Psoas muscle (tissue), 8 donors: ENCODE measurements around the gene MMD. TPM values are rescaled to one million over a fixed set of nuclear protein-coding genes. Genes with fewer than 3 reads are reported as not detected.

Experiments
- ATAC-seq, 4 donors: fragments of 200-7000 bp; cut with Tn5 transposase; one replicate each; pipeline ENCODE4 v1.9.1; 2020; ENCODE audit warnings: moderate library complexity in 3 of 4, mild to moderate bottlenecking in 2 of 4
- DNase-seq, 2 donors: peaks; one replicate each; pipeline ENCODE4 v3.0.0-alpha.2; 2020
- H3K27ac ChIP-seq: fragments of 200-600 bp; one replicate; pipeline ENCODE4 v1.8.0; 2022
- H3K27me3 ChIP-seq, 3 donors: fragments of 200-600 bp in 1 of 3; one replicate each; pipeline versions ENCODE4 v1.6.1 to v1.8.0; 2013 to 2022; ENCODE audit warnings: low read length in 2 of 3, mild to moderate bottlenecking in 2 of 3, moderate library complexity in 1 of 3; ENCODE audit not compliant: insufficient read depth in 3 of 3
- H3K36me3 ChIP-seq, 2 donors: fragments of 200-600 bp in 1 of 2; one replicate each; pipeline versions ENCODE4 v1.6.1 to v1.8.0; 2013 to 2022; ENCODE audit warnings: low read depth in 1 of 2, mild to moderate bottlenecking in 1 of 2, moderate library complexity in 1 of 2; ENCODE audit not compliant: insufficient read depth in 1 of 2
- H3K4me1 ChIP-seq: fragments of 200-600 bp; one replicate; pipeline ENCODE4 v1.8.0; 2022
- H3K4me3 ChIP-seq: fragments of 200-600 bp; one replicate; pipeline ENCODE4 v1.8.0; 2022; ENCODE audit warnings: mild to moderate bottlenecking
- H3K9me3 ChIP-seq: fragments of 200-600 bp; one replicate; pipeline ENCODE4 v1.8.0; 2022
- WGBS, 3 donors: extraction: QIAGEN DNeasy Blood & Tissue Kit; methylation state at CpG; one replicate each; pipeline versions ENCODE4 v1.1.6 to v1.1.7; 2013; 5-methylcytosine and 5-hydroxymethylcytosine counted together
- intact Hi-C, 2 donors: fragments of 100-400 bp; cut with DNase I; formaldehyde crosslinking; loops; one replicate each; pipeline versions ENCODE4 v1.11.0 to v1.14.2; 2022
- polyA plus RNA-seq, 3 donors: library from polyadenylated mRNA; stranded (reverse); fragments of 200-250 nt; gene quantifications; one replicate each; pipeline ENCODE4 v1.2.3, GENCODE V29; 2013
- total RNA-seq, 4 donors: library from RNA; stranded (reverse); fragmentation: NEBNext Ultra II Directional in 2 of 4; extraction: Animal tissue kit (Norgen Biotek cat#: 25700) in 2 of 4; gene quantifications; one replicate each; pipeline versions ENCODE4 v1.2.1 to v1.2.4, GENCODE V29; 2021 to 2023
- TF ChIP-seq, protein P1 (sequence below): fragments of 200-600 bp; IDR thresholded peaks from one replicate; pipeline ENCODE4 v1.8.0; 2022; ENCODE audit warnings: antibody characterized with exemption
- donor health status: healthy with polysubstance abuse.
- donor health status: DM: no; HTN: no; CAD: no; lungs with moderate emphysema.
- donor health status: Bipolar disorder and iron deficiency.
- donor health status: healthy.
- donor health status: DM: yes; HTN: yes; CAD: no.
- donor health status: DM: no; HTN: no; CAD: no.
- donor health status: DM: no; HTN: no; CAD: no.
- donor health status: DM: yes; HTN: yes; CAD: no.

The MMD gene
- total and polyA plus RNA-seq, 7 donors: 3.0 to 11.0 (median 6.2) TPM

DNA sequence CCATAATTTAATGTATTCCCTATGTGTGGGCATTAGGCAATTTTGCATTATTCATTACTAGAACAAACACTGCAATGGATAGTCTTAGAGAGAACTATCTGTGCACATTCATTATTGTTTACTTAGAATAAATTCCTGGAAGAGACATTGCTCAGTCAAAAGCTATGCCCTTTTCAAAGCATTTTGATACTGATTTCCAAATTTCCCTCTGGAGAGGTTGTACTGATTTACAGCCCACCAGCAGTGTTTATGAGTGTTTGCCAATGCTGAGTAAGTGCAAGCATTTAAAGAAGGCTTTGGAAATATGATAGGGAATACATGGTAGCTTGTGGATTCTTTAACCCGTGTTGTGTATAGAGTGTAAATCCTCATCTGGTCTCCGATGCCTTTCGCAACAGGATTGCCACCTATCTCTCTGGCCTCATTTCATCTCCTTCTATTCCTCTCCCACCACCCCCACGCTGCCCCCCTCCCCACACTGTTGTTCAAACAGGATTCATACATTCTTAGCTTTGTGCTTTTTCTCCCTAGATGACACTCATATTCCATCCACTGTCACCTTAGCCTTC is 33.4 kb upstream of the MMD start:
- WGBS, 3 donors: 11 to 35% (median 25%) methylated on average over 4 of the region's 4 CpGs
- TF ChIP-seq, protein P1, sequence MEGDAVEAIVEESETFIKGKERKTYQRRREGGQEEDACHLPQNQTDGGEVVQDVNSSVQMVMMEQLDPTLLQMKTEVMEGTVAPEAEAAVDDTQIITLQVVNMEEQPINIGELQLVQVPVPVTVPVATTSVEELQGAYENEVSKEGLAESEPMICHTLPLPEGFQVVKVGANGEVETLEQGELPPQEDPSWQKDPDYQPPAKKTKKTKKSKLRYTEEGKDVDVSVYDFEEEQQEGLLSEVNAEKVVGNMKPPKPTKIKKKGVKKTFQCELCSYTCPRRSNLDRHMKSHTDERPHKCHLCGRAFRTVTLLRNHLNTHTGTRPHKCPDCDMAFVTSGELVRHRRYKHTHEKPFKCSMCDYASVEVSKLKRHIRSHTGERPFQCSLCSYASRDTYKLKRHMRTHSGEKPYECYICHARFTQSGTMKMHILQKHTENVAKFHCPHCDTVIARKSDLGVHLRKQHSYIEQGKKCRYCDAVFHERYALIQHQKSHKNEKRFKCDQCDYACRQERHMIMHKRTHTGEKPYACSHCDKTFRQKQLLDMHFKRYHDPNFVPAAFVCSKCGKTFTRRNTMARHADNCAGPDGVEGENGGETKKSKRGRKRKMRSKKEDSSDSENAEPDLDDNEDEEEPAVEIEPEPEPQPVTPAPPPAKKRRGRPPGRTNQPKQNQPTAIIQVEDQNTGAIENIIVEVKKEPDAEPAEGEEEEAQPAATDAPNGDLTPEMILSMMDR: no peak
- intact Hi-C loops: loop anchor here in 1 of 2 donors (5.0 kb wide), 1 partner anchor 42 kb away; no protein-coding TSS in a partner anchor
- Histone ChIP-seq H3K4me3 (no peak overlapping the region), H3K27ac (peak overlapping the region; percentile 17), H3K36me3 (no peaks in the 10 kb centered on the region), H3K9me3 (no peaks in the 10 kb centered on the region), H3K27me3 (no peaks in the 10 kb centered on the region), H3K4me1 (peaks cover 12% of the 10 kb centered on the region)
- DNase-seq: no peak
- peak; percentile 64 to 80 (median 80) for ATAC-seq

DNA sequence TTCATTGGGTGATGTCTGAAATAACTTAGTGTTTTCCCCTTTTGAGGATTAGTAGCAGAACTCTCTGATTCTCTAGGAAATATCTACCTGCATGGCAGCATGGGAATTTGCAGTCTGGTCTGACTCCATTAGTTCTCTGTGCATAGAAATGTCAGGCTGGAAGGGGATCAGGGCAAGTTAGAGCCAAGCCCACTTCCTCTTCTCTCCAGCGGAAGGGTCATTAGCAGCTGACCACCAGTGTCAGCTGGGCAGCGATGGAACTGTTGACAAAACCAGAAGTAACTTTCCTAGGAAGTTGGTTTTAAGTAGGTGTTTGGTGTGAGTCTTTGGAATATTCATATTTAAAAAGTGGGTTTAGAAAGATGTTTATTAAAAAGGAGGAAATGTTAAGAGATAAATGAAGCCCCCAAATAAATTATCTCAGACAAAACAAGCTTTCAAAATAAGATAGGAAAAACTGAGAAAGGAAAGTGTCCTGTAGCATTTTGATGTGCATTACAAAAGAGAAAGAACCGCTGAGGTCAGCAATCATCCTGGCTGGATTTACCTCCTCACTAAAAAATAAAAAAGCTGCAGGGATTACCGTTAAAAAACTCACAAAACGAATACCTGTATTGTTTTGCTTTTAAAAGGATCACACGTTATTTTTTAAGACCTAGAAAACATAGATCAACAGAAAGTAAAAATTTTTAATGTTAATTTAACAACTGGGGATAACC is 32.4 kb upstream of the MMD start:
- Histone ChIP-seq H3K36me3 (no peaks in the 10 kb centered on the region), H3K27me3 (no peaks in the 10 kb centered on the region), H3K4me3 (no peak overlapping the region), H3K27ac (no peak overlapping the region), H3K9me3 (no peaks in the 10 kb centered on the region), H3K4me1 (peaks cover 12% of the 10 kb centered on the region)
- TF ChIP-seq, protein P1: no peak
- WGBS, 3 donors: 50 to 54% (median 53%) methylated on average over 6 of the region's 6 CpGs
- intact Hi-C loops: no loop called here
- no peak for ATAC-seq
- DNase-seq: no peak

DNA sequence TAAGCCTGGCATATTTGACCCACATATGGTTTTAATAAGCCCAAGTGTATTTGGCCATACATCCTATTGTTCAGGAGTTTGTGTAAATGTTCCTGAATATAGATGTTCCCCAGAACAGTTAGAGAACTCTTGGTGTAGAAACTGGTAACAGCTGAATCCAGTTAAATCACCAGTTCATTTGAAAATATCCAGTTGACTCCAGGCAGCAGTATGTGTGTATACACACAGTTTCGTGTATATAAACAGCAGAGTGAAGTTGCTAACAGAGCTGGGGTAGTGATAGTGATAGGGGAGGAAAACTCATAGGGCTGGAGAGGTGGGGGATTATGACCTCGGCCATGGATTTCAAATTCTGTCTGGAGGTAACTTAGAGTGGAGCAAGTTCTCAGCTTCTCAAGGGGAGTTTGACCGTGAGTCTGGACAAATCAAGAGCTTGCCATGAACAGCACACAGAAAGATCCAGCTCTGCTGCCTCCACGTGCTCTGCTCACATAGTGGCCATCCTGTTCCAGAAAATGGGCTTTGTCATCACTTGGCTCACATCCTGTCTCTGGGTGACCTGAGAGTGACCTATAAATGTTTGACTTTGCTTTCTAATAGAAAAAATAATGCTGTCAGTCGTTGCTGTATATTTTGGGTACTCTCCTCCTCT is 30.6 kb upstream of the MMD start:
- Histone ChIP-seq H3K4me3 (no peak overlapping the region), H3K9me3 (no peaks in the 10 kb centered on the region), H3K27me3 (no peaks in the 10 kb centered on the region), H3K4me1 (peaks cover 14% of the 10 kb centered on the region), H3K27ac (peak overlapping the region; percentile 30), H3K36me3 (no peaks in the 10 kb centered on the region)
- intact Hi-C loops: no loop called here
- no peak for DNase-seq
- peak; percentile 60 to 82 (median 76) for ATAC-seq
- TF ChIP-seq, protein P1: no peak
- 27 to 38% (median 36%) methylated on average over 5 of the region's 5 CpGs for WGBS, 3 donors

DNA sequence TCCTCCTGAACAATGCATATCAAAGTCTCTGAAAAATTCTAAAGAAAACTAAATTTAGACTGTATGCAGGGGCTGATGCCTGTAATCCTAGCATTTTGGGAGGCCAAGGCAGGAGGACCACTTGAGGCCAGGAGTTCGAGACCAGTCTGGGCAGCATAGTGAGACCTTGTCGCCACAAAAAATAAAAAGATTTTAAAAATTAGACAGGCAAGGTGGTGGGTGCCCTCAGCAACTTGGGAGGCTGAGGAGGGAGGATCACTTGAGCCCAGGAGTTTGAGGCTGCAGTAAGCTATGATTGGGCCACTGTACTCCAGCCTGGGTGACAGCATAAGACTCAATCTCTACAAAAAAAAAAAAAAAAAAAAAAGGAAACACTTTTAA is 30.1 kb upstream of the MMD start:
- no peaks in the 10 kb centered on the region for H3K36me3 ChIP-seq
- H3K9me3 ChIP-seq: no peaks in the 10 kb centered on the region
- 95 to 99% (median 96%) methylated on average over 2 of the region's 2 CpGs for WGBS, 3 donors
- peaks cover 14% of the 10 kb centered on the region for H3K4me1 ChIP-seq
- H3K27ac ChIP-seq: no peak overlapping the region
- H3K4me3 ChIP-seq: no peak overlapping the region
- TF ChIP-seq, protein P1: no peak
- no peak for DNase-seq
- intact Hi-C loops: no loop called here
- no peak for ATAC-seq
- H3K27me3 ChIP-seq: no peaks in the 10 kb centered on the region
